ENCODE measurements around the gene PHEX. TPM values are rescaled to one million over a fixed set of nuclear protein-coding genes. Genes with fewer than 3 reads are reported as not detected.

PHEX gene
- total RNA-seq, 2 donors from 2014 or later = 0.56 TPM; not detected in 1

DNA sequence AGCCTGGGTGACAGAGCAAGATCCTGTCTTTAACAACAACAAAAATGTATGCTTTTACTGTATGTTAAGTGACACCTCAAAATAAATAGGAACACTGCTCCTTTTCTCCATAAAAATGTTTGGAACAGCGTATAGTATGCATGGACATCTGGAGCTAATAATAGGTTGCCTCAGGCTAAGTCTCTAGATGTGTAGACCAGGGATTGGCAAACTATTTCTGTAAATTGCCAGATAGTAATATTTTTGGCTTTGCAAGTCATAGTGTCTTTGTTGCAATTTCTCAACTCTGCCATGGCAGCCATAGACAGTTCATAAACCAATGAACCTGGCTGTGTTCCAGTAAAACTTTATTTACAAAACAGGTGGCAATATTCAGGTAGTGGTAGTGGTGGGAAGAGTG lies 164.0 kb downstream of the PHEX start:
- H3K27ac ChIP-seq = no peak overlapping the region
- H3K9me3 ChIP-seq = no peaks in the 10 kb centered on the region
- intact Hi-C loops (cut with DNase I) = loop anchor here (10.0 kb wide), 1 partner anchor 111 kb away; no protein-coding TSS in a partner anchor
- H3K4me1 ChIP-seq = no peaks in the 10 kb centered on the region
- DNase-seq = no peak
- no peaks in the 10 kb centered on the region for H3K36me3 ChIP-seq
- H3K4me3 ChIP-seq = no peak overlapping the region
- no peak overlapping the region for H3K9ac ChIP-seq (ENCODE audit: low read depth in 2 of 2, low read length in 2 of 2)
- no peaks in the 10 kb centered on the region for H3K27me3 ChIP-seq
- TF ChIP-seq, protein P1, sequence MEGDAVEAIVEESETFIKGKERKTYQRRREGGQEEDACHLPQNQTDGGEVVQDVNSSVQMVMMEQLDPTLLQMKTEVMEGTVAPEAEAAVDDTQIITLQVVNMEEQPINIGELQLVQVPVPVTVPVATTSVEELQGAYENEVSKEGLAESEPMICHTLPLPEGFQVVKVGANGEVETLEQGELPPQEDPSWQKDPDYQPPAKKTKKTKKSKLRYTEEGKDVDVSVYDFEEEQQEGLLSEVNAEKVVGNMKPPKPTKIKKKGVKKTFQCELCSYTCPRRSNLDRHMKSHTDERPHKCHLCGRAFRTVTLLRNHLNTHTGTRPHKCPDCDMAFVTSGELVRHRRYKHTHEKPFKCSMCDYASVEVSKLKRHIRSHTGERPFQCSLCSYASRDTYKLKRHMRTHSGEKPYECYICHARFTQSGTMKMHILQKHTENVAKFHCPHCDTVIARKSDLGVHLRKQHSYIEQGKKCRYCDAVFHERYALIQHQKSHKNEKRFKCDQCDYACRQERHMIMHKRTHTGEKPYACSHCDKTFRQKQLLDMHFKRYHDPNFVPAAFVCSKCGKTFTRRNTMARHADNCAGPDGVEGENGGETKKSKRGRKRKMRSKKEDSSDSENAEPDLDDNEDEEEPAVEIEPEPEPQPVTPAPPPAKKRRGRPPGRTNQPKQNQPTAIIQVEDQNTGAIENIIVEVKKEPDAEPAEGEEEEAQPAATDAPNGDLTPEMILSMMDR (IDR thresholded peaks at IDR 0.05) = no peak

DNA sequence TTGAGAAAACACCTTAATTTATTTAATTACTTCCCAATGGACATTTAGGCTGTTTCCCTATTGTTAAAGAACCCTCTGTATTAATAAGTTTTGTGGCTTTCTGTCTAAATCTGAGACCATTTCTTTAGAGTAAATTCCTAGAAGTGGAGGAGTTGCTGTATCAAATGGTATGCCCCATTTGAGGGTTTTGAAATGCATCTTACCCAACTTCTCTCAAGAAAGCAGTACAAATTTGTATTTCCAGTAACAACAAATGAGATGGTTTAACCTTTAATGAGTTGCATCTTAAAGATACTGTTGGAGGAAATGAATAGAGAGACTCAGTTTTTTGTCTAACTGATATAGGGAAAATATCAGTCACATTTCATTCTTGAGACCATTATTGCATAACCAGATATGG lies 170.1 kb downstream of the PHEX start:
- TF ChIP-seq, protein P1 (IDR thresholded peaks at IDR 0.05) = no peak
- Histone ChIP-seq H3K27me3 (no peaks in the 10 kb centered on the region), H3K9me3 (no peaks in the 10 kb centered on the region), H3K36me3 (no peaks in the 10 kb centered on the region), H3K27ac (no peak overlapping the region), H3K4me1 (no peaks in the 10 kb centered on the region), H3K4me3 (no peak overlapping the region), H3K9ac (ENCODE audit: low read depth in 2 of 2, low read length in 2 of 2) (no peak overlapping the region)
- intact Hi-C loops (cut with DNase I) = no loop called here
- no peak for DNase-seq

DNA sequence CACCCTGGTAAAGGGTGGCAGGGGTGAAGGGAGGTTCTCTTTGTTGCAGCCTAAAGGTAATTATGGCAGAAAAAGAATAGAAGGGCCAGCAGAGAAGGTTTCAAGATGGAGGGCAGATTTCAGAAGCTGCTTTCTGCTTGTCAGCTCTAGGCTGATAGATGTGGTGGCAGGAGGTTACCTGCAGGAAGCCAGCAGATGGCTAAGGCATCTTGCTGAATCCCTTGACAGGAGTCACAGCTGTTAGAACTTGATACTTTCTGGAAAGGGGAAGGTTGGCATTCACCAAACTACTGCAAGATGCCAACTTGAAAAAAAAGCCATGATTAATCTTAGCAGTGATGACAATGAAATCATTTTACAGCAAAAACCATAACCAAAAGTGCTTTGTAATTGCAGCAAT lies 171.1 kb downstream of the PHEX start:
- Histone ChIP-seq H3K9ac (ENCODE audit: low read depth in 2 of 2, low read length in 2 of 2) (no peak overlapping the region), H3K27me3 (no peaks in the 10 kb centered on the region), H3K27ac (no peak overlapping the region), H3K4me3 (no peak overlapping the region), H3K36me3 (no peaks in the 10 kb centered on the region), H3K9me3 (no peaks in the 10 kb centered on the region), H3K4me1 (no peaks in the 10 kb centered on the region)
- intact Hi-C loops (cut with DNase I) = no loop called here
- no peak for DNase-seq
- TF ChIP-seq, protein P1 (IDR thresholded peaks at IDR 0.05) = no peak

DNA sequence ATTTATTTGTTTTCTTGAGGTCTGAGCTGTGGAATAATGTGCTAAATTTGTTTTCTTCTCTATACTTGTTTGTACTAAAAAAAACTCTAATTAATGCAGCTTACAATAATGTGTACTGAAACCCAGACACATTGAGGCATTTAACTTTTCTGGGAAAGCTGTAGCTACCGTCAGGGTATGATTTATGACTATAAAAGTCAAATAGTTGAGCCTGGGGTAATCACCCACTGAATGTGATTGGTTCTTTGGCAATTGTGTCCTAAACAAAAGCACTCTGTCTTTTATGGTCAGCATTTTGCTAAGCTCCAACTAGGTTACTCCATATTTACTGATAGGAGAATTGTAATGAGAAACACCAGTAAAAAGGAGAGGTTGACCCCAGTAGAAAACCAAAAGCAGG lies 174.7 kb downstream of the PHEX start:
- no peak for DNase-seq
- intact Hi-C loops (cut with DNase I) = no loop called here

DNA sequence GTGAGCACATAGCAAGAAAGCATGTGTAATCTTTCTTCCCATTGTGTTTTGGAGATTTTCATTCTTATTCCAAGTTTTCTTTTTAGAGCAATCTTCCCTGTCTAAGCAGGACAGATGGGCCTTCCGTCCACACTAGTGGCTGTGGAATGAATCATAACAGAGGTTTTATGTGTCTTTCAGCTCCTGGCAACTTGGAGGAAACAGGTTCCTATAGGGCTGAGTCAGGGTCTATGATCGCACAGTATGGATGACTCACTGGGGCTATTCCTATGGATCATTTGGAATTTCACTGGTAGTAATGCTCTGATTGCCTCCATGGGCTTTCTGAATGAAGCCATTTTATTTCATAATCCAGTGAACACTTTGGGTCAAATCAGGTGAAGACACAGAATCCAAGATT lies 188.8 kb downstream of the PHEX start:
- TF ChIP-seq, protein P1 (IDR thresholded peaks at IDR 0.05) = no peak
- H3K36me3 ChIP-seq = no peaks in the 10 kb centered on the region
- H3K27me3 ChIP-seq = no peaks in the 10 kb centered on the region
- H3K27ac ChIP-seq = no peak overlapping the region
- no peaks in the 10 kb centered on the region for H3K9me3 ChIP-seq
- no peak for DNase-seq
- H3K9ac ChIP-seq (ENCODE audit: low read depth in 2 of 2, low read length in 2 of 2) = no peak overlapping the region
- H3K4me3 ChIP-seq = no peak overlapping the region
- no peaks in the 10 kb centered on the region for H3K4me1 ChIP-seq
- intact Hi-C loops (cut with DNase I) = no loop called here

More for the DNA sequence above, 174.7 kb downstream of the PHEX start:
- no peaks in the 10 kb centered on the region for H3K36me3 ChIP-seq
- H3K4me1 ChIP-seq = no peaks in the 10 kb centered on the region
- no peak overlapping the region for H3K9ac ChIP-seq (ENCODE audit: low read depth in 2 of 2, low read length in 2 of 2)
- H3K27ac ChIP-seq = no peak overlapping the region
- H3K27me3 ChIP-seq = no peaks in the 10 kb centered on the region
- TF ChIP-seq, protein P1 (IDR thresholded peaks at IDR 0.05) = no peak
- H3K4me3 ChIP-seq = no peak overlapping the region
- no peaks in the 10 kb centered on the region for H3K9me3 ChIP-seq

DNA sequence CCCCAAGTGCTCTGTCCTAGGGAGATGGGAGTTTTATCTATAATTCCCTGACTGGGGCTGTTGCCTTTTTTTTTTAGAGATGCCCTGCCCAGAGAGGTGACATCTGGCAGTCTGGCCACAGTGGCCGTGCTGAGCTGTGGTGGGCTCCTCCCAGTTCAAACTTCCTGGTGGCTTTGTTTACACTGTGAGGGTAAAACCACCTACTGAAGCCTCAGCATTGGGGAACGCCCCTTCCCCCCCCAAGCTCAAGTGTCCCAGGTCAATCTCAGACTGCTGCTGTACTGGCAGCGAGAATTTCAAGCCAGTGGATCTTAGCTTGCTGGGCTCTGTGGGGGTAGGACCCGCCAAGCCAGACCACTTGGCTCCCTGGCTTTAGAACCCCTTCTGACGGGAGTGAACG lies 202.3 kb downstream of the PHEX start:
- H3K27me3 ChIP-seq = no peaks in the 10 kb centered on the region
- intact Hi-C loops (cut with DNase I) = no loop called here
- no peak overlapping the region for H3K9ac ChIP-seq (ENCODE audit: low read depth in 2 of 2, low read length in 2 of 2)
- H3K4me1 ChIP-seq = no peaks in the 10 kb centered on the region
- no peaks in the 10 kb centered on the region for H3K9me3 ChIP-seq
- no peak overlapping the region for H3K4me3 ChIP-seq
- H3K27ac ChIP-seq = no peak overlapping the region
- H3K36me3 ChIP-seq = no peaks in the 10 kb centered on the region
- DNase-seq = no peak
- TF ChIP-seq, protein P1 (IDR thresholded peaks at IDR 0.05) = no peak
